Central memory CD8-positive, alpha-beta T cell (primary cell): Measurements from ENCODE around the gene FAM120AOS.

ENCODE experiments used
- ATAC-seq: fragments of 150-1000 bp; cut with Tn5 transposase; replicated peaks from 2 replicates; pipeline ENCODE4 v1.10.0; 2022; ENCODE audit warnings: mild to moderate bottlenecking, moderate FRiP score, moderate number of reproducible peaks; ENCODE audit not compliant: poor library complexity, severe bottlenecking; ENCODE audit errors: extremely low read depth
- DNase-seq, 2 donors: peaks; one replicate each; pipeline ENCODE4 v3.0.0; 2021; ENCODE audit warnings: low spot score in 2 of 2
- H3K27ac Mint-ChIP-seq: one replicate; pipeline ENCODE4 v1.8.0; 2022; ENCODE audit warnings: low read depth, mild to moderate bottlenecking, moderate library complexity, mixed read lengths
- H3K27me3 Mint-ChIP-seq: one replicate; pipeline ENCODE4 v1.8.0; 2022; ENCODE audit warnings: mixed read lengths
- H3K36me3 Mint-ChIP-seq: one replicate; pipeline ENCODE4 v1.8.0; 2022; ENCODE audit warnings: mild to moderate bottlenecking, moderate library complexity, mixed read lengths; ENCODE audit not compliant: insufficient read depth
- H3K4me1 Mint-ChIP-seq: one replicate; pipeline ENCODE4 v1.8.0; 2022; ENCODE audit warnings: mixed read lengths
- H3K4me3 Mint-ChIP-seq: one replicate; pipeline ENCODE4 v1.8.0; 2022; ENCODE audit warnings: mild to moderate bottlenecking, moderate library complexity, mixed read lengths
- H3K9me3 Mint-ChIP-seq: one replicate; pipeline ENCODE4 v1.8.0; 2022; ENCODE audit warnings: mixed read lengths

FAM120AOS gene

GRCh38 chr9:93453047-93453914 lies at the start of gene FAM120AOS:
FAM120AOS (minus strand) TSS chr9:93453581; CDS start chr9:93452709, 872 bp downstream.
- Mint-ChIP-seq H3K36me3 (peaks cover 24% of the 10 kb centered on the region), H3K27me3 (no peaks in the 10 kb centered on the region), H3K9me3 (no peaks in the 10 kb centered on the region), H3K4me3 (peak within 1 kb of the TSS; percentile 90), H3K4me1 (peaks cover 59% of the 10 kb centered on the region), H3K27ac (peak within 1 kb of the TSS; percentile 86)
- DNase-seq: peak; percentile 68 to 69
- peak; percentile 68 for ATAC-seq

- ATAC-seq (peak; percentile 31), DNase-seq (no peak)
- Mint-ChIP-seq H3K4me1 (peaks cover 50% of the 10 kb centered on the region), H3K4me3 (peak overlapping the region; percentile 85), H3K36me3 (peaks cover 31% of the 10 kb centered on the region), H3K27me3 (no peaks in the 10 kb centered on the region), H3K9me3 (no peaks in the 10 kb centered on the region), H3K27ac (peak overlapping the region; percentile 98)
Observed at GRCh38 chr9:93501406-93501805, 48.0 kb upstream of the FAM120AOS start.

DNA sequence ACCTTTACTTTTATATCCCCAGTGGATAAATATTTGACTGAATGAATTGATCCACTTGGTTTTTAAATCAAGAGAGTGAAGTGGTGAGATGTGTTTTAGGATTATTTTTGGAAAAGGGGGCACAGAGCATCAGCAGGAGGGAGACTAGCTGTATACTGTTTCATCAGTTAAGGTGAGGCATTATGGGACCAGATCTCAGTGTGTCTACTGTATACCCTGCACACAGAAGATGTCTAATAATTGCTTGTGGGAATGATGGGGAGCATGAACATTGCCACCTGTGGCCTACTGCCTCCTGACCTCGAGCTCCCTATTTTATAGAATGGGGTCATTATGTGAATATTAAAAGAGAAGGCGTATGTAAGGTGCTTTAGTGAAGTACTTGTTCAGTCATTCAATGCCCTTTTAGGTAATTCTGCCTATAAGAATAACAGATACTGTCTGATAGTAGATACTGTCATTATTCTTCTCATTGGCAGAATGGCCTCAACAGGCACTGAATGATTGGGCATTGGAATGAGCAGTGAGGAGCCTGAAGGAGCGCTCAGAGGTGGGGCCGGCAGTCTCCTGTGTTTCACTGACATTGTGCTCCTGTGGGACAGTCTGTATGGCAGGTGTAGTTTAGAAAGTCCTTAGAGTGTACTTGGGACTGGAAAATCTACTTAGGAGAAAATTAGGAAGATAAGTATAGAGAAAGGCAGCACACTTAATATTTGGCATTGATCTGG lies 47.4 kb upstream of the FAM120AOS start:
- Mint-ChIP-seq H3K27ac (peak overlapping the region; percentile 98), H3K27me3 (no peaks in the 10 kb centered on the region), H3K9me3 (no peaks in the 10 kb centered on the region), H3K36me3 (peaks cover 35% of the 10 kb centered on the region), H3K4me3 (peak overlapping the region; percentile 85), H3K4me1 (peaks cover 54% of the 10 kb centered on the region)
- no peak for ATAC-seq
- DNase-seq: no peak

GRCh38 chr9:93496285-93496684 lies 42.9 kb upstream of the FAM120AOS start:
- no peak for ATAC-seq
- Mint-ChIP-seq H3K27me3 (no peaks in the 10 kb centered on the region), H3K4me3 (no peak overlapping the region), H3K9me3 (no peaks in the 10 kb centered on the region), H3K36me3 (peaks cover 32% of the 10 kb centered on the region), H3K4me1 (peaks cover 54% of the 10 kb centered on the region), H3K27ac (peak overlapping the region; percentile 7)
- DNase-seq: no peak

DNA sequence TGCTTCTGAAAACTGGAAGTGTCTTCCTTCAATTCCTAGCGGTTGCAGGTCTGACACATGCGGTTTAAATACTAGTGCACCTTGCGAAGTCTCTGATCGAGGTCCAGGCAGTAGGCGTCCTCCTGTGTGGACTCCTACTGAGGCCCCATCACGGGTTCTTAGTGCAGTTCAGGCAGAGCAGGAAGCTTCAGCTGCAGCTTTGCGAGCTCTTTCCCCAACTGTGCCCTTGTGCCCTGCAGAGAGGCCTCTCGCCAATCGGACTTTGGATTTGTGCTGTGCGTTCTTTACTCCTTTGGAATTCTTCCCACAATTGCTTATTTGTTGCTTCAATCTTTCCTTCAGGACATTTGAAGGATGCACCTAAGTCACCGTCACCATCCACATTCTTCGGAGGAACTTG lies 40.6 kb upstream of the FAM120AOS start:
- Mint-ChIP-seq H3K36me3 (peaks cover 24% of the 10 kb centered on the region), H3K27ac (no peak overlapping the region)
- no peak for DNase-seq

GRCh38 chr9:93492327-93492726 lies 38.9 kb upstream of the FAM120AOS start:
- no peak overlapping the region for H3K4me3 Mint-ChIP-seq
- H3K4me1 Mint-ChIP-seq: peaks cover 56% of the 10 kb centered on the region
- no peaks in the 10 kb centered on the region for H3K27me3 Mint-ChIP-seq
- no peak for DNase-seq
- H3K9me3 Mint-ChIP-seq: no peaks in the 10 kb centered on the region
- no peak overlapping the region for H3K27ac Mint-ChIP-seq
- peaks cover 16% of the 10 kb centered on the region for H3K36me3 Mint-ChIP-seq
- no peak for ATAC-seq

More for the DNA sequence above, 40.6 kb upstream of the FAM120AOS start:
- H3K27me3 Mint-ChIP-seq: no peaks in the 10 kb centered on the region
- ATAC-seq: no peak
- no peaks in the 10 kb centered on the region for H3K9me3 Mint-ChIP-seq
- peaks cover 40% of the 10 kb centered on the region for H3K4me1 Mint-ChIP-seq
- no peak overlapping the region for H3K4me3 Mint-ChIP-seq

- Mint-ChIP-seq H3K4me1 (peaks cover 58% of the 10 kb centered on the region), H3K9me3 (no peaks in the 10 kb centered on the region), H3K36me3 (peaks cover 14% of the 10 kb centered on the region), H3K27me3 (no peaks in the 10 kb centered on the region), H3K4me3 (no peak overlapping the region), H3K27ac (no peak overlapping the region)
- ATAC-seq: no peak
- DNase-seq: no peak
Observed at GRCh38 chr9:93491593-93492232, 38.3 kb upstream of the FAM120AOS start.

DNA sequence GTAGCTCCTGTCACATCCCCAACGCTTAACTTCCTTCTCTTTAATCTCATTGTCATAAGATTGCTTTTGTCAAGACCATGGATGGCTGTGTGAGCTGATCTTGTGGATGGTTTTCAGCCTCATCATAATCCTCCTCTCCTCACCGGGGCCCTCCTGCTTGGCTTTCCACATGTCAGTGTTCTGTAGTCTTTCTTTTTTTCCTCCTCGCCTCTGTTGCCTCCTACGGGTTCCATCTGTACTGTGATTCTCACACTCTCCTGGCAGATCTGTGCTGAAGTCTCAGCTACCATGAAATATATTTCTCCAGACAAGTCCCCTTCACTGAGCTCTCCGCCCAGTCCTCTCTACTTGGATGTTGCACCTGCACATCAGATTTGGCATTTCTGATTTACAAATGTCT lies 34.9 kb upstream of the FAM120AOS start:
- Mint-ChIP-seq H3K27ac (peak overlapping the region; percentile 72), H3K4me3 (no peak overlapping the region), H3K27me3 (no peaks in the 10 kb centered on the region), H3K36me3 (peaks cover 9% of the 10 kb centered on the region), H3K4me1 (peaks cover 48% of the 10 kb centered on the region), H3K9me3 (no peaks in the 10 kb centered on the region)
- DNase-seq: no peak
- ATAC-seq: no peak

GRCh38 chr9:93486268-93486667 lies 32.9 kb upstream of the FAM120AOS start:
- Mint-ChIP-seq H3K36me3 (peaks cover 10% of the 10 kb centered on the region), H3K27ac (peak overlapping the region; percentile 21), H3K9me3 (no peaks in the 10 kb centered on the region), H3K4me1 (peaks cover 49% of the 10 kb centered on the region), H3K4me3 (no peak overlapping the region), H3K27me3 (no peaks in the 10 kb centered on the region)
- DNase-seq (no peak), ATAC-seq (no peak)

GRCh38 chr9:93483497-93483896 lies 30.1 kb upstream of the FAM120AOS start:
- no peak overlapping the region for H3K4me3 Mint-ChIP-seq
- H3K27ac Mint-ChIP-seq: no peak overlapping the region
- peaks cover 40% of the 10 kb centered on the region for H3K4me1 Mint-ChIP-seq
- no peak for ATAC-seq
- DNase-seq: no peak
- no peaks in the 10 kb centered on the region for H3K9me3 Mint-ChIP-seq
- H3K27me3 Mint-ChIP-seq: no peaks in the 10 kb centered on the region
- H3K36me3 Mint-ChIP-seq: peaks cover 9% of the 10 kb centered on the region

DNA sequence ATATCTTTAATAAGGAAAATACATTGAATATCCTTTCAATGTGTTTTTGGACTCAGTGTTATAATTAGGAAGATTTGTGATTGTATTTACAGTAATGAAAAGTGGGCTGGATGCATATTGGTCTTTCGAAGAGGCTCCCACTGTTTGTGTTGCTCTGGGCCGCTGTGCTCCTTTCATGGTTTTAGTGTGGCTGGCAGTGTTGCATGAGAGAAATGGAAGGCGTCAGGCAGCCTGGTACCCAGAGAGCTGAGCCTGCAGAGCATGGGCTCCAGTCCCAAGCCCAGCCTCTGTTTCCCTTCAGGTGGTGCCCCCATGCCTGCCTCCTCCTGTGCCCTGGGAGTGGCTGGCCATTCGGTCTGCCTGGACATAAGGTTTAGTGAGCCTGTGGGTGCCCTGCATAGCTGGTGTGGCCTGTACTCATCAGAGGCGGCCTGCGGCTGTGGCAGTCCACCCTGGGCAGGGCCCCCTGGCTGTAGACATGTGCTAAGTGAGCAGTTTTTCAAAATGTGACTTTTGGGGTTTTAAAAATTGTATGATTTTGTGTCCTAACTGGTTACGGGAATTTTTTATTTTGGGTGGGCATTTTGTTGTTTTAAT lies 27.4 kb upstream of the FAM120AOS start:
- Mint-ChIP-seq H3K4me1 (peaks cover 25% of the 10 kb centered on the region), H3K27me3 (no peaks in the 10 kb centered on the region), H3K27ac (no peak overlapping the region), H3K4me3 (no peak overlapping the region), H3K36me3 (peaks cover 14% of the 10 kb centered on the region), H3K9me3 (no peaks in the 10 kb centered on the region)
- DNase-seq: no peak
- ATAC-seq: no peak

GRCh38 chr9:93480262-93480661 lies 26.9 kb upstream of the FAM120AOS start:
- peaks cover 14% of the 10 kb centered on the region for H3K36me3 Mint-ChIP-seq
- H3K4me1 Mint-ChIP-seq: peaks cover 25% of the 10 kb centered on the region
- H3K27me3 Mint-ChIP-seq: no peaks in the 10 kb centered on the region
- H3K27ac Mint-ChIP-seq: no peak overlapping the region
- ATAC-seq: no peak
- H3K9me3 Mint-ChIP-seq: no peaks in the 10 kb centered on the region
- H3K4me3 Mint-ChIP-seq: no peak overlapping the region
- no peak for DNase-seq
